HepG2 (cell line): ENCODE results near the gene EBF4. TPM values are rescaled to one million over a fixed set of nuclear protein-coding genes. Genes with fewer than 3 reads are reported as not detected.

Experiments
- ATAC-seq: fragments of 200-7000 bp; cut with Tn5 transposase; 3 replicates; pipeline ENCODE4 v1.9.1; 2020; ENCODE audit warnings: mild to moderate bottlenecking, moderate library complexity
- BruUV-seq: library from RNA; stranded (reverse); fragments of 400-500 nt; replicated peaks from 2 replicates; lab custom pipeline; 2021; lab: Mats Ljungman, UMichigan
- CTCF ChIA-PET: fragments of 300-600 bp; formaldehyde crosslinking; extraction: SDS; loops from one replicate; lab custom pipeline; 2021; ENCODE audit warnings: low total read pairs, inconsistent platforms, low intra/inter-chr PET ratio; lab: Yijun Ruan, JAX
- POLR2A ChIA-PET: fragments of 350-600 bp; sonication (Branson Sonifier 250); formaldehyde crosslinking; loops from one replicate; lab custom pipeline; 2020; ENCODE audit warnings: antibody characterized with exemption, inconsistent platforms; lab: Yijun Ruan, JAX
- DNase-seq: peaks from one replicate; pipeline ENCODE4 v3.0.0-alpha.2; 2015; ENCODE audit warnings: low spot score
- FAIRE-seq: peaks from 3 replicates; lab custom pipeline; 2011; peaks lifted over from hg19 to GRCh38; lab: Jason Lieb, UNC
- H2AFZ ChIP-seq: one replicate; pipeline ENCODE4 v1.6.1; 2011; ENCODE audit warnings: low read length, inconsistent platforms
- H3K27ac ChIP-seq: fragments of 300-600 bp; 3 replicates; pipeline ENCODE4 v1.8.0; 2011; ENCODE audit warnings: mixed run types, mild to moderate bottlenecking, mixed read lengths, low read length, inconsistent platforms; ENCODE audit not compliant: insufficient read depth; ENCODE audit errors: extremely low read length
- H3K27me3 ChIP-seq, 2 experiments: fragments of 200-600 bp in 1 of 2; 2 replicates in 1 of 2; 3 replicates in 1 of 2; pipeline versions ENCODE4 v1.6.0 to v1.8.0; 2011; ENCODE audit warnings: low read length in 2 of 2, mild to moderate bottlenecking in 2 of 2, moderate library complexity in 2 of 2, inconsistent platforms in 1 of 2; ENCODE audit not compliant: insufficient read depth in 2 of 2, control insufficient read depth in 1 of 2
- H3K36me3 ChIP-seq, 2 experiments: fragments of 200-600 bp in 1 of 2; replicated peaks in 1 of 2; 2 replicates in 1 of 2; 3 replicates in 1 of 2; pipeline versions ENCODE4 v1.5.1 to v1.8.0; 2011; ENCODE audit warnings: low read length in 2 of 2, inconsistent platforms in 1 of 2; ENCODE audit not compliant: insufficient read depth in 2 of 2, control insufficient read depth in 1 of 2
- H3K4me1 ChIP-seq: 2 replicates; pipeline ENCODE4 v1.5.1; 2012; ENCODE audit warnings: low read length, inconsistent platforms; ENCODE audit not compliant: insufficient read depth
- H3K4me2 ChIP-seq: 2 replicates; pipeline ENCODE4 v1.6.0; 2011; ENCODE audit warnings: low read depth, low read length, inconsistent platforms
- H3K4me3 ChIP-seq, 3 experiments: fragments of 200-600 bp in 1 of 3; sonication (generic), shearing (Covaris generic) in 1 of 3; replicated peaks in 1 of 3; 2 replicates each; pipeline ENCODE4 v1.5.1; 2011 to 2016; ENCODE audit warnings: low read length in 3 of 3, inconsistent platforms in 2 of 3, low read depth in 2 of 3, mild to moderate bottlenecking in 2 of 3, control low read depth in 1 of 3, mixed read lengths in 1 of 3; ENCODE audit not compliant: insufficient read depth in 1 of 3
- H3K79me2 ChIP-seq: one replicate; pipeline ENCODE4 v1.6.1; 2011; ENCODE audit warnings: low read length, inconsistent platforms; ENCODE audit not compliant: insufficient read depth
- H3K9ac ChIP-seq: 2 replicates; pipeline ENCODE4 v1.6.0; 2011; ENCODE audit warnings: mild to moderate bottlenecking, low read depth, low read length, inconsistent platforms; ENCODE audit not compliant: insufficient read depth
- H3K9me3 ChIP-seq: 2 replicates; pipeline ENCODE4 v1.5.1; 2012; ENCODE audit warnings: mild to moderate bottlenecking, low read length
- H4K20me1 ChIP-seq: 2 replicates; pipeline ENCODE4 v1.6.0; 2011; ENCODE audit warnings: inconsistent platforms, mild to moderate bottlenecking, low read length, moderate library complexity; ENCODE audit not compliant: insufficient read depth
- DBP ChIP-seq: sonication (generic); formaldehyde crosslinking; IDR thresholded peaks from 2 replicates; pipeline ENCODE4 v1.4.0; 2020; ENCODE audit warnings: missing genetic modification reagents; ENCODE audit errors: not compliant biosample characterization
- E2F2 ChIP-seq: sonication (generic); formaldehyde crosslinking; IDR thresholded peaks from 2 replicates; pipeline ENCODE4 v1.4.0; 2020; ENCODE audit warnings: missing genetic modification reagents, borderline replicate concordance
- GTF2F1 ChIP-seq: fragments of 150-350 bp; IDR thresholded peaks from 2 replicates; pipeline ENCODE4 v1.6.1; 2014; ENCODE audit warnings: low read length
- KDM4B ChIP-seq: sonication (generic); formaldehyde crosslinking; IDR thresholded peaks from 2 replicates; pipeline ENCODE4 v1.4.0; 2020; ENCODE audit warnings: missing genetic modification reagents
- KDM5B ChIP-seq: sonication (generic); formaldehyde crosslinking; IDR thresholded peaks from 2 replicates; pipeline ENCODE4 v1.4.0; 2020; ENCODE audit warnings: missing genetic modification reagents, mild to moderate bottlenecking, borderline replicate concordance
- MAFK ChIP-seq, 2 experiments: IDR thresholded peaks in 1 of 2; conservative IDR thresholded peaks in 1 of 2; 2 replicates each; pipeline ENCODE4 v1.6.1; 2011; ENCODE audit warnings: improper control_type of control experiment in 2 of 2, low read length in 2 of 2
- NCOA1 ChIP-seq: sonication (generic); formaldehyde crosslinking; IDR thresholded peaks from 2 replicates; pipeline ENCODE4 v1.9.0; 2021; ENCODE audit warnings: missing genetic modification reagents
- NCOA5 ChIP-seq: sonication (generic); formaldehyde crosslinking; IDR thresholded peaks from 2 replicates; pipeline ENCODE4 v1.4.0; 2020; ENCODE audit warnings: missing genetic modification reagents
- NR3C1 ChIP-seq: sonication (generic); formaldehyde crosslinking; IDR thresholded peaks from 2 replicates; pipeline ENCODE4 v1.4.0; 2020; ENCODE audit warnings: missing genetic modification reagents
- PHF8 ChIP-seq: sonication (generic); formaldehyde crosslinking; IDR thresholded peaks from 2 replicates; pipeline ENCODE4 v1.5.0; 2020; ENCODE audit warnings: missing genetic modification reagents
- RFXANK ChIP-seq: IDR thresholded peaks from 2 replicates; pipeline ENCODE4 v1.6.1; 2016
- ZBTB49 ChIP-seq: sonication (generic); formaldehyde crosslinking; IDR thresholded peaks from 2 replicates; pipeline ENCODE4 v1.4.0; 2020; ENCODE audit warnings: missing genetic modification reagents, borderline replicate concordance
- WGBS: methylation state at CpG from one replicate; pipeline ENCODE4 v1.1.6; 2017; ENCODE audit warnings: low lambda C conversion rate; 5-methylcytosine and 5-hydroxymethylcytosine counted together
- in situ Hi-C: cut with HindIII; loops from 2 replicates; pipeline ENCODE4 v1.10.0; 2017; ENCODE audit warnings: low pct_unique_long_range_greater_than_20kb; ENCODE audit not compliant: extremely low pct_ligation_motif_present
- intact Hi-C: fragments of 100-400 bp; cut with micrococcal nuclease; formaldehyde crosslinking; loops from one replicate; pipeline ENCODE4 v1.10.0; 2022; ENCODE audit not compliant: unreplicated experiment
- polyA plus RNA-seq, 8 experiments: library from polyadenylated mRNA; depleted of rRNA in 3 of 8; stranded (reverse) in 7 of 8; unstranded in 1 of 8; fragments of >200 nt; fragmentation: Illumina TruSeq in 4 of 8; extraction: Trizol in 4 of 8; gene quantifications; 2 replicates each; pipeline versions ENCODE4 v1.2.1 to v1.2.3, GENCODE V29; 2011 to 2016; ENCODE audit warnings: low read depth in 4 of 8, missing spikeins in 1 of 8, mixed read lengths in 1 of 8; ENCODE audit not compliant: insufficient read depth in 1 of 8
- total RNA-seq, 5 experiments: library from RNA; depleted of rRNA; stranded (reverse); fragments of >200 nt; fragmentation: Illumina TruSeq; extraction: Trizol; gene quantifications; 2 replicates each; pipeline ENCODE4 v1.2.3, GENCODE V29; 2016; ENCODE audit warnings: low read depth in 1 of 5
- TF ChIP-seq, protein P1 (sequence below): sonication (generic); formaldehyde crosslinking; IDR thresholded peaks from 2 replicates; pipeline ENCODE4 v1.9.0; 2021; ENCODE audit warnings: mild to moderate bottlenecking, missing genetic modification reagents

The EBF4 gene
- total and polyA plus RNA-seq, 2 of the 13 experiments (the other 11 are each of a cell fraction or from before 2014, with no cell fraction given) = 0.84 to 2.2 TPM

GRCh38 chr20:2794866-2795447 is 102.4 kb downstream of the EBF4 start (continued):
- TF ChIP-seq, protein P1, sequence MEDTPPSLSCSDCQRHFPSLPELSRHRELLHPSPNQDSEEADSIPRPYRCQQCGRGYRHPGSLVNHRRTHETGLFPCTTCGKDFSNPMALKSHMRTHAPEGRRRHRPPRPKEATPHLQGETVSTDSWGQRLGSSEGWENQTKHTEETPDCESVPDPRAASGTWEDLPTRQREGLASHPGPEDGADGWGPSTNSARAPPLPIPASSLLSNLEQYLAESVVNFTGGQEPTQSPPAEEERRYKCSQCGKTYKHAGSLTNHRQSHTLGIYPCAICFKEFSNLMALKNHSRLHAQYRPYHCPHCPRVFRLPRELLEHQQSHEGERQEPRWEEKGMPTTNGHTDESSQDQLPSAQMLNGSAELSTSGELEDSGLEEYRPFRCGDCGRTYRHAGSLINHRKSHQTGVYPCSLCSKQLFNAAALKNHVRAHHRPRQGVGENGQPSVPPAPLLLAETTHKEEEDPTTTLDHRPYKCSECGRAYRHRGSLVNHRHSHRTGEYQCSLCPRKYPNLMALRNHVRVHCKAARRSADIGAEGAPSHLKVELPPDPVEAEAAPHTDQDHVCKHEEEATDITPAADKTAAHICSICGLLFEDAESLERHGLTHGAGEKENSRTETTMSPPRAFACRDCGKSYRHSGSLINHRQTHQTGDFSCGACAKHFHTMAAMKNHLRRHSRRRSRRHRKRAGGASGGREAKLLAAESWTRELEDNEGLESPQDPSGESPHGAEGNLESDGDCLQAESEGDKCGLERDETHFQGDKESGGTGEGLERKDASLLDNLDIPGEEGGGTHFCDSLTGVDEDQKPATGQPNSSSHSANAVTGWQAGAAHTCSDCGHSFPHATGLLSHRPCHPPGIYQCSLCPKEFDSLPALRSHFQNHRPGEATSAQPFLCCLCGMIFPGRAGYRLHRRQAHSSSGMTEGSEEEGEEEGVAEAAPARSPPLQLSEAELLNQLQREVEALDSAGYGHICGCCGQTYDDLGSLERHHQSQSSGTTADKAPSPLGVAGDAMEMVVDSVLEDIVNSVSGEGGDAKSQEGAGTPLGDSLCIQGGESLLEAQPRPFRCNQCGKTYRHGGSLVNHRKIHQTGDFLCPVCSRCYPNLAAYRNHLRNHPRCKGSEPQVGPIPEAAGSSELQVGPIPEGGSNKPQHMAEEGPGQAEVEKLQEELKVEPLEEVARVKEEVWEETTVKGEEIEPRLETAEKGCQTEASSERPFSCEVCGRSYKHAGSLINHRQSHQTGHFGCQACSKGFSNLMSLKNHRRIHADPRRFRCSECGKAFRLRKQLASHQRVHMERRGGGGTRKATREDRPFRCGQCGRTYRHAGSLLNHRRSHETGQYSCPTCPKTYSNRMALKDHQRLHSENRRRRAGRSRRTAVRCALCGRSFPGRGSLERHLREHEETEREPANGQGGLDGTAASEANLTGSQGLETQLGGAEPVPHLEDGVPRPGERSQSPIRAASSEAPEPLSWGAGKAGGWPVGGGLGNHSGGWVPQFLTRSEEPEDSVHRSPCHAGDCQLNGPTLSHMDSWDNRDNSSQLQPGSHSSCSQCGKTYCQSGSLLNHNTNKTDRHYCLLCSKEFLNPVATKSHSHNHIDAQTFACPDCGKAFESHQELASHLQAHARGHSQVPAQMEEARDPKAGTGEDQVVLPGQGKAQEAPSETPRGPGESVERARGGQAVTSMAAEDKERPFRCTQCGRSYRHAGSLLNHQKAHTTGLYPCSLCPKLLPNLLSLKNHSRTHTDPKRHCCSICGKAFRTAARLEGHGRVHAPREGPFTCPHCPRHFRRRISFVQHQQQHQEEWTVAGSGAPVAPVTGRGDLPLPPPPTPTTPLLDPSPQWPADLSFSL = no peak
- TF ChIP-seq NCOA1 (no peak), PHF8 (no peak)

DNA sequence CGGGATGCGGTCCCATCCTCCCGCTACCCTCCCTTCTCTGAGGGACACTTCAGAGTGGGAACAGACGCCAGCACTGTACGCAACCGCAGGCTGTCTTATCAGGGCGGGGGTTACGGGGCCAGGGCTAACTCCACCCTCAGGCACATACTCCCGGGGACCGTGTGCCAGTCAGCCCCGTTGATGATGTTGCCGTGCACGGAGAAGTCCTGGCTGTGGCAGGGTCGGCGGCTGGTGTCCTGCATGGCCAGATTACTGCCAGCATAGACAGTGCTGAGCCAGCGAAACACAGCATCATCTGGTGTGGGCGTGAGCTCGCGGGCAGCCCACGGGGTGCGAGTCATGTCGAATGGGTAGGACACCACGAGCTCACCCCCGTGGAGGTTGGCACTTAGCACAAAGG is 102.9 kb downstream of the EBF4 start:
- Histone ChIP-seq H3K9ac (no peak overlapping the region), H3K9me3 (no peaks in the 10 kb centered on the region), H3K36me3 (no peaks in the 10 kb centered on the region), H3K4me2 (no peak overlapping the region), H2AFZ (no peak overlapping the region), H3K4me1 (no peaks in the 10 kb centered on the region), H3K79me2 (no peaks in the 10 kb centered on the region), H3K27ac (no peak overlapping the region), H4K20me1 (no peaks in the 10 kb centered on the region), H3K4me3 (no peak overlapping the region), H3K27me3 (peaks cover 19 to 78% of the 10 kb centered on the region in 2 experiments)
- BruUV-seq = no TSS peak
- in situ Hi-C loops (no loop called here), intact Hi-C loops (no loop called here)
- POLR2A ChIA-PET = no interaction called here
- FAIRE-seq (no peak), ATAC-seq (no peak), DNase-seq (no peak)
- CTCF ChIA-PET = no interaction called here
- 39% methylated on average over 24 of the region's 24 CpGs for WGBS
- TF ChIP-seq RFXANK (CRISPR knock-in tag) (no peak), MAFK (conservative IDR thresholded peaks at IDR 0.05 in 1 of 2, IDR thresholded peaks at IDR 0.05 in 1 of 2; ENCODE audit: low read length in 2 of 2) (peak; percentile 53 to 70; a peak in 3 of 4 replicates), KDM4B (CRISPR knock-in tag) (no peak), NCOA5 (CRISPR knock-in tag) (no peak), DBP (no peak), NR3C1 (no peak), GTF2F1 (no peak), E2F2 (CRISPR knock-in tag) (no peak), KDM5B (0 out of 2 replicates have a peak, but pooled peaks have one; percentile 31), ZBTB49 (CRISPR knock-in tag) (no peak)
